ENCODE results near the gene CRTAC1. TPM values are rescaled to one million over a fixed set of nuclear protein-coding genes. Genes with fewer than 3 reads are reported as not detected.

The CRTAC1 gene
- polyA plus RNA-seq, 3 donors = not detected

- no peak for TF ChIP-seq CTCF (IDR thresholded peaks at IDR 0.05)
- Mint-ChIP-seq H3K27me3 (ENCODE audit: low read depth in 3 of 3) (peaks cover 29 to 61% (median 39%) of the 10 kb centered on the region in 3 donors), H3K9me3 (peaks cover 0 to 4% (median 2%) of the 10 kb centered on the region in 7 donors), H3K4me1 (no peaks in the 10 kb centered on the region), H3K27ac (no peak overlapping the region), H3K4me3 (no peak overlapping the region), H3K36me3 (no peaks in the 10 kb centered on the region)
- DNase-seq = no peak
- Histone ChIP-seq H3K79me2 (ENCODE audit: insufficient read depth, low read length) (no peaks in the 10 kb centered on the region), H3K27ac (ENCODE audit: low read depth in 1 of 2, low read length in 2 of 2) (no peak overlapping the region), H3K4me3 (replicated peaks in 1 of 3; ENCODE audit: low read depth in 2 of 3, low read length in 3 of 3) (no peak overlapping the region), H3K27me3 (ENCODE audit: control insufficient read depth in 2 of 2, insufficient read depth in 2 of 2, low read length in 2 of 2) (peaks cover 15 to 32% of the 10 kb centered on the region in 2 donors), H3K9ac (ENCODE audit: insufficient read depth, low read length, poor library complexity, severe bottlenecking) (no peak overlapping the region), H3K36me3 (replicated peaks in 1 of 2; ENCODE audit: control insufficient read depth in 1 of 2, insufficient read depth in 2 of 2, low read length in 2 of 2) (no peaks in the 10 kb centered on the region), H3K9me3 (replicated peaks in 1 of 2; ENCODE audit: control insufficient read depth in 1 of 2, insufficient read depth in 1 of 2, low read length in 2 of 2) (no peaks in the 10 kb centered on the region), H3K4me1 (ENCODE audit: control insufficient read depth in 1 of 2, insufficient read depth in 2 of 2, low read length in 2 of 2) (no peaks in the 10 kb centered on the region), H4K20me1 (ENCODE audit: insufficient read depth, low read length) (no peaks in the 10 kb centered on the region), H2AFZ (ENCODE audit: insufficient read depth, low read depth, low read length, poor library complexity, severe bottlenecking) (no peak overlapping the region), H3K4me2 (replicated peaks; ENCODE audit: extremely low read depth, low read length, poor library complexity, severe bottlenecking) (no peak overlapping the region)
- intact Hi-C loops (cut with micrococcal nuclease) = no loop called here
- WGBS (ENCODE audit: insufficient coverage) = 83% methylated on average over 1 of the region's 3 CpGs
Observed at GRCh38 chr10:97977673-97978072, 52.7 kb downstream of the CRTAC1 start.

GRCh38 chr10:97975598-97975997, 54.8 kb downstream of the CRTAC1 start:
- H3K4me3 Mint-ChIP-seq = peak overlapping the region in 1 of 2 donors; percentile 51
- peaks cover 15 to 33% of the 10 kb centered on the region in 2 donors for H3K27me3 ChIP-seq (ENCODE audit: control insufficient read depth in 2 of 2, insufficient read depth in 2 of 2, low read length in 2 of 2)

More at GRCh38 chr10:97975598-97975997, 54.8 kb downstream of the CRTAC1 start:
- no peaks in the 10 kb centered on the region for H3K4me1 Mint-ChIP-seq
- H3K27ac Mint-ChIP-seq = peak overlapping the region in 1 of 7 donors; percentile 62
- no peak for DNase-seq
- TF ChIP-seq CTCF (IDR thresholded peaks at IDR 0.05) = no peak
- H3K27ac ChIP-seq (ENCODE audit: low read depth in 1 of 2, low read length in 2 of 2) = no peak overlapping the region
- H2AFZ ChIP-seq (ENCODE audit: insufficient read depth, low read depth, low read length, poor library complexity, severe bottlenecking) = no peak overlapping the region
- H3K4me3 ChIP-seq (replicated peaks in 1 of 3; ENCODE audit: low read depth in 2 of 3, low read length in 3 of 3) = no peak overlapping the region
- no peaks in the 10 kb centered on the region for H3K36me3 ChIP-seq (replicated peaks in 1 of 2; ENCODE audit: control insufficient read depth in 1 of 2, insufficient read depth in 2 of 2, low read length in 2 of 2)
- WGBS (ENCODE audit: insufficient coverage) = 88% methylated on average over 12 of the region's 12 CpGs
- H3K79me2 ChIP-seq (ENCODE audit: insufficient read depth, low read length) = no peaks in the 10 kb centered on the region
- H3K27me3 Mint-ChIP-seq (ENCODE audit: low read depth in 3 of 3) = peaks cover 32 to 63% (median 44%) of the 10 kb centered on the region in 3 donors
- intact Hi-C loops (cut with micrococcal nuclease) = no loop called here
- H3K4me1 ChIP-seq (ENCODE audit: control insufficient read depth in 1 of 2, insufficient read depth in 2 of 2, low read length in 2 of 2) = no peaks in the 10 kb centered on the region
- no peak overlapping the region for H3K4me2 ChIP-seq (replicated peaks; ENCODE audit: extremely low read depth, low read length, poor library complexity, severe bottlenecking)
- H3K36me3 Mint-ChIP-seq = no peaks in the 10 kb centered on the region
- no peak overlapping the region for H3K9ac ChIP-seq (ENCODE audit: insufficient read depth, low read length, poor library complexity, severe bottlenecking)
- no peaks in the 10 kb centered on the region for H4K20me1 ChIP-seq (ENCODE audit: insufficient read depth, low read length)
- no peaks in the 10 kb centered on the region for H3K9me3 ChIP-seq (replicated peaks in 1 of 2; ENCODE audit: control insufficient read depth in 1 of 2, insufficient read depth in 1 of 2, low read length in 2 of 2)
- H3K9me3 Mint-ChIP-seq = peaks cover 0 to 4% (median 2%) of the 10 kb centered on the region in 7 donors
